K562 treated with DMSO at 1 percent for 24 hours (cell line): ENCODE results near the gene LGALS3. TPM values are rescaled to one million over a fixed set of nuclear protein-coding genes. Genes with fewer than 3 reads are reported as not detected.

Experiments used
- total RNA-seq: library from RNA; unstranded; fragments of 300-600 nt; gene quantifications from 2 replicates; pipeline ENCODE4 v1.2.3, GENCODE V29; 2022; ENCODE audit warnings: low read depth; ENCODE audit not compliant: insufficient read depth

The LGALS3 gene
- 13.1 and 17.5 TPM in 2 replicates for total RNA-seq

DNA sequence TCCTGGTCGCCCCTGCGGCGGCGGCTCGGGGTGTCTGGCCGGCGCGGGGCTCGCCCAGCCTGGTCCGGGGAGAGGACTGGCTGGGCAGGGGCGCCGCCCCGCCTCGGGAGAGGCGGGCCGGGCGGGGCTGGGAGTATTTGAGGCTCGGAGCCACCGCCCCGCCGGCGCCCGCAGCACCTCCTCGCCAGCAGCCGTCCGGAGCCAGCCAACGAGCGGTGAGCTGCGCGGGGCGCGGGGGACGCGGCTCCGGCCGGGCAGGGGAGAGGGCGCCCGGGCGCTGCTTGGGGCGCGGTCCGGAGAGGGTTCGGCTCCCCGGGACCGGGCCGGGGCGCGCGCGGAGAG lies at the start of gene LGALS3:
TSS of gene LGALS3 (plus strand) at position 167 of the 342 bp plus-strand sequence. CDS start 8,122 bp downstream, outside the sequence.

DNA sequence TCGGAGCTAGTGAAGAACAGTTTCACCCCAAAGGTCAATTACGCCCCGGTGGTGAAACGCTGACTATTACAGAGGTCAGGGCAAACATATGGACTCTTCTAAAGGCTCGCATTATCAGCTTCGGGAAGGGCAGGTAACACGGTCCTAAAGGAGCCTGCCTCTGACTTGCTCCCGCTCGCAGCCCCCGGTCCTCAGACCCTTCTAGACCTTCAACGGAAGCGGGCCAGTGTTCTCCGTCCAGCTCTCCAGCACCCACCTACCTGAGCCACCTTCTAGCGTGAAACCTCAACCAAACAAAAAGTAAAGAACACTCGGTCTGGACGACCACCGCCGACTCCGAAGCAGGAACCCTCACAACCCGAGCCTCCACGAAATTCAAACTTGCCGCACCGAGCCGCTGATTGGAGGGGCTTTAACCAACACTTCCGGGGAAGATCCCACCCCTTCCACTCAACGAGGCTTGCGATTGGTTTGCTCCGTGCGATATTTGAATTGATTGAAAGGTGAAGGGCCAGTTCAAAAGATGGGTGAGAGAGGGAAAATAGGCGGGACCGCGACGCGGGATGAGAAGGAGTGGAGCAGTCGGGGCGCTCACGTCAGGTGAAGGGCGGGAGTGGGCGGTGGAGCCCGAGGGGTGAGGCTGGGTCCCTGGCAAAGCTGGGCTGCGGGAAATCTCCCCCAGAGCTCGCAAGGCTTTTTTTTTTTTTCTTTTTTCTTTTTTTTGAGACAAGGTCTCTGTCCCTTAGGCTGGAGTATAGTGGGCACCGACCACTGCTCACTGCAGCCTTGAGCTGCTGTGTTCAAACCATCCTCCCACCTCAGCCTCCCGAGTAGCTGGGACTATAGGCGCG lies 62.4 kb downstream of the LGALS3 start, which contains the start of gene DLGAP5:
TSS of gene DLGAP5 (minus strand) at position 383 of the 851 bp plus-strand sequence. CDS start 2,406 bp downstream, outside the sequence.

Other genes starting within 250 kb of the LGALS3 start
- gene GCH1, start 226.4 kb upstream of the LGALS3 start, total RNA-seq = 11.6 and 11.9 TPM in 2 replicates
- 8.5 and 9.4 TPM in 2 replicates for gene WDHD1, start 102.2 kb upstream of the LGALS3 start, total RNA-seq
- gene SOCS4, start 102.0 kb upstream of the LGALS3 start, total RNA-seq = 3.4 and 4.2 TPM in 2 replicates
- gene MAPK1IP1L, start 77.6 kb upstream of the LGALS3 start, total RNA-seq = 40.3 and 48.6 TPM in 2 replicates
- 22.1 and 30.1 TPM in 2 replicates for gene DLGAP5, start 62.3 kb downstream of the LGALS3 start, total RNA-seq
- gene FBXO34, start 142.2 kb downstream of the LGALS3 start, total RNA-seq = 10.4 and 15.5 TPM in 2 replicates